Measurements from ENCODE around the gene VKORC1L1. TPM values are rescaled to one million over a fixed set of nuclear protein-coding genes. Genes with fewer than 3 reads are reported as not detected.

The VKORC1L1 gene
- total RNA-seq, 1 experiment from 2014 or later: 36.8 TPM

DNA sequence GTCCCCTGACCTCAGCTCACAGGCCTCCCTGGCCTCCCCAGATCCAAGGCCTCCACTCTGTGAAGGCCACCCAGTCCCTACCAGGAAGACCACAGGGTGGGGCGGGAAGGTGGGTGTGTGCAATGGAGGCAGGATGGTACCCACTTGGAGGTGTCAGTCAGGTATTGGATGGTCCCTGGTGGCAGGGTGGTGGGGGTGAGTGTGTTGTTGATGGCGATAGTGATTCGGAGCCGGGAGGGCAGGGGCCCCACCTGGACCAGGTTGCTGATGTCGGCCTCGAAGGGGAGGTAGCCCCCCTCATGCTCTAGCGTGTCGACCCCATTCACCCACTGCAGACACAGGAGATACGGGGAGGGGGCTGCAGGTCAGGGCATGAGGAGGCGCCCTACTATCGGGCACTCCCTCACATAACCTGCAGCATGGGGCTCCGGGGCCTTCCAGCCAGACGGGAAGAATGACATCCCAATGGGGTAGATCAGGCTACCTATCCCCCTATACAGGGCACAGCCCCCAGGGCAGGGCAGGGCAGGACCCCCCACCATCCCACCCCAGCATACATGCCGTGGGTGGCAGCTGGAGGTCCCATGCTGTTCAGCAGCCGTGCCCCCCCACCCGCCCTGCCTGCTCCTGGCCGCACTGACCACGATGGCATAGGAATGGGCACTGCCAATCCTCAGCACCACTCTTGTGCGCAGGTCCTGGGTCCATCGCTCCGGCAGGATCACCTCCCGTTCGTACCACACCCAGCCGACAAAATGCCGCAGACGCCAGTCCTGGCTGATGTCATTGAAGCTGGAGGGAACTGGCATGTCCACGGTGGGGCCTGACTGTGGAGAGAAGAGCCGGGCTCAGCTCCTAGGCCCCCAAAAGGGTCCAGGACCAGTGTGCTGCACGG is 107.0 kb downstream of the VKORC1L1 start:
- intact Hi-C loops (cut with micrococcal nuclease; ENCODE audit: unreplicated experiment): no loop called here
- no peak for DNase-seq (ENCODE audit: low spot score)
- ChIA-PET POLR2A (ENCODE audit: low non-redundant PET) (no interaction called here), CTCF (no interaction called here)
- Histone ChIP-seq H3K27ac (ENCODE audit: low read depth, low read length, poor library complexity, severe bottlenecking) (no peak overlapping the region), H3K4me3 (ENCODE audit: low read depth, low read length, poor library complexity, severe bottlenecking) (peak overlapping the region; percentile 70), H3K4me1 (ENCODE audit: insufficient read depth, low read length, poor library complexity, severe bottlenecking) (peaks cover 4% of the 10 kb centered on the region), H3K36me3 (ENCODE audit: insufficient read depth, low read length, poor library complexity, severe bottlenecking) (peaks cover 24% of the 10 kb centered on the region), H3K9me3 (ENCODE audit: low read depth, low read length, poor library complexity, severe bottlenecking) (no peaks in the 10 kb centered on the region), H3K27me3 (replicated peaks; ENCODE audit: insufficient read depth, low read depth, low read length, poor library complexity) (no peaks in the 10 kb centered on the region)
- TF ChIP-seq, protein P1, sequence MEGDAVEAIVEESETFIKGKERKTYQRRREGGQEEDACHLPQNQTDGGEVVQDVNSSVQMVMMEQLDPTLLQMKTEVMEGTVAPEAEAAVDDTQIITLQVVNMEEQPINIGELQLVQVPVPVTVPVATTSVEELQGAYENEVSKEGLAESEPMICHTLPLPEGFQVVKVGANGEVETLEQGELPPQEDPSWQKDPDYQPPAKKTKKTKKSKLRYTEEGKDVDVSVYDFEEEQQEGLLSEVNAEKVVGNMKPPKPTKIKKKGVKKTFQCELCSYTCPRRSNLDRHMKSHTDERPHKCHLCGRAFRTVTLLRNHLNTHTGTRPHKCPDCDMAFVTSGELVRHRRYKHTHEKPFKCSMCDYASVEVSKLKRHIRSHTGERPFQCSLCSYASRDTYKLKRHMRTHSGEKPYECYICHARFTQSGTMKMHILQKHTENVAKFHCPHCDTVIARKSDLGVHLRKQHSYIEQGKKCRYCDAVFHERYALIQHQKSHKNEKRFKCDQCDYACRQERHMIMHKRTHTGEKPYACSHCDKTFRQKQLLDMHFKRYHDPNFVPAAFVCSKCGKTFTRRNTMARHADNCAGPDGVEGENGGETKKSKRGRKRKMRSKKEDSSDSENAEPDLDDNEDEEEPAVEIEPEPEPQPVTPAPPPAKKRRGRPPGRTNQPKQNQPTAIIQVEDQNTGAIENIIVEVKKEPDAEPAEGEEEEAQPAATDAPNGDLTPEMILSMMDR (conservative IDR thresholded peaks at IDR 0.05; ENCODE audit: low read depth, low read length): no peak
- no peak for TF ChIP-seq EZH2 (IDR thresholded peaks at IDR 0.05; ENCODE audit: borderline replicate concordance, low read depth, low read length, poor library complexity, severe bottlenecking)
- BruUV-seq (replicated peaks): no TSS peak

DNA sequence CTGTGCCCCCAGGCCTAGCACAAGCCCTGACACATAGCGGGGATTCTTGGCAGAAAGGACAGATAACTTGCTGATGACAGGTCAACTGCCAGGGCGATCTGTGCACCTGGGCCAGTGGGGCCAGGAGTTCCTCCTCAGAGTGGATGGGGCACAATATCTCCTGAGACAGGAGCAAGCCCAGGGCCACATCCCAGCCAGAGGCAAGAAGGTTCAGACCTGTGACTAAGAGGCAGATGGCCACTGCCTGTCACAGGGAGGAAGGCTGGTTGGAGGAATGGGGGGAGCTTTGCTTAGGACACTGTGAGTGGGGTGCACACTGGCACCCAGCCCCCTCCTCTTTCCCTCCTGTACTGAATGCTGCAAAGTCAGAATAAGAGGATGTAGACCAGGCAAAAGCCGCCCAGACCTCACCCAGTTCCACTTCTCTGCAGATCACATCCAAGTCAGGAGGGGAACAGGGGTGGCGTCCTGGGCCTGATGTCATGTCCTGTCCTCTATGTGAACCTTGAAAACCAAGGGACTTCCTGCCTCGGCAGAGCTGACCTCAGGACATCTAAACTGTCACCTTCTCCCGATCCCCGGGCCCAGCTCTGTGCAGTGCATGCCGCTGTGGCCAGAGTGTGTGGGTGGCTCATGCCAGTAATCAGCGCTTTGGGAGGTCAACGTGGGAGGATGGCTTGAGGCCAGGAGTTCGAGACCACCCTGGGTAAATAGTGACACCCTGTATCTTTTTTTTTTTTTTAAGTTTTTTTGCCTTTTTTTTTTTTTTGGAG is 107.8 kb downstream of the VKORC1L1 start:
- H3K36me3 ChIP-seq (ENCODE audit: insufficient read depth, low read length, poor library complexity, severe bottlenecking): peaks cover 19% of the 10 kb centered on the region
- peaks cover 4% of the 10 kb centered on the region for H3K4me1 ChIP-seq (ENCODE audit: insufficient read depth, low read length, poor library complexity, severe bottlenecking)
- peak overlapping the region; percentile 70 for H3K4me3 ChIP-seq (ENCODE audit: low read depth, low read length, poor library complexity, severe bottlenecking)
- BruUV-seq (replicated peaks): no TSS peak
- peak overlapping the region; percentile 89 for H3K27ac ChIP-seq (ENCODE audit: low read depth, low read length, poor library complexity, severe bottlenecking)
- DNase-seq (ENCODE audit: low spot score): no peak
- CTCF ChIA-PET: no interaction called here
- H3K9me3 ChIP-seq (ENCODE audit: low read depth, low read length, poor library complexity, severe bottlenecking): no peaks in the 10 kb centered on the region
- TF ChIP-seq EZH2 (IDR thresholded peaks at IDR 0.05; ENCODE audit: borderline replicate concordance, low read depth, low read length, poor library complexity, severe bottlenecking): no peak
- TF ChIP-seq, protein P1 (conservative IDR thresholded peaks at IDR 0.05; ENCODE audit: low read depth, low read length): no peak
- intact Hi-C loops (cut with micrococcal nuclease; ENCODE audit: unreplicated experiment): no loop called here
- POLR2A ChIA-PET (ENCODE audit: low non-redundant PET): no interaction called here
- no peaks in the 10 kb centered on the region for H3K27me3 ChIP-seq (replicated peaks; ENCODE audit: insufficient read depth, low read depth, low read length, poor library complexity)

DNA sequence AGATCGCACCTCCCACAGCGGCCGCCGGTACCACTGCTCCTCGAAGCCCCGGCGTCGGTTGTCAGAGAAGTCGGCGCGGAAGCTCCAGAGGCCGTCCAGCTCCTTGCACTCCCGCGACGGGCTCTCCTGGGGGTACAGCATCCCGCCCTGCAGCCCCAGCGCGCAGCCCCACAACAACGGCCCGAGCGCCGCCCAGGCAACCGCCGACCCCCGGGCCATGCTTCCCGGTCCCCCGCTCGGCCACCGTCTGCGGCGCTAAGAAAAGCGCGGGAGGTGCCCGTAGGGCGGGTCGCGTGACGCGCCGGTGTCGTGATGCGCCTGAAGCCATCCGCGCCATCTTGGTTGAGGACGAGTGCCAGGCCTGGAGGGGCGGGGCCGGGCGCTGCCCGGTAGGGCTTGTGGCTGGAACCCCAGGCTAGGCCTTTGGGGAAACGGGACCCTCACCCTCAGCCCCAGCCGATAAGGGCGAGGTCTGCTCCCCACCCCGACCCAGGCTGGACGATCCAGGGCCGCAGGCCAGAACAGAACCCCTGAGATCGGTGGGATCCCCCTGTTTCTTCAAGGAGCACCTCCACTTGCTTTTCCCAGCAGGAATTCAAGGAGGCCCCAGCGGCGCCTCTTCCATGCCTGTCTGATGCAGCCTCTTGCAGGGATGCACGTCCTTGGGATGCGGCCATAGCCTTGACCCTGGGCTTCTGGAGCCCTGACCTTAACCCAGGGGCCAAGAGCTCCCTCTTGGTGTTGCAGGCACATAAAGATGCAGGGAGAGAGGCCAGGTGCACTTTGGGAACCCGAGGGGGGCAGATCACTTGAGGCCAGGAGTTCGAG is 109.3 kb downstream of the VKORC1L1 start, which contains the start of gene GUSB:
Gene GUSB, minus strand, starts transcription at position 249 of the 828 bp plus-strand sequence. Its CDS starts 30 bp downstream, at position 219.
- peaks cover 4% of the 10 kb centered on the region for H3K4me1 ChIP-seq (ENCODE audit: insufficient read depth, low read length, poor library complexity, severe bottlenecking)
- intact Hi-C loops (cut with micrococcal nuclease; ENCODE audit: unreplicated experiment): no loop called here
- H3K36me3 ChIP-seq (ENCODE audit: insufficient read depth, low read length, poor library complexity, severe bottlenecking): peaks cover 15% of the 10 kb centered on the region
- H3K27me3 ChIP-seq (replicated peaks; ENCODE audit: insufficient read depth, low read depth, low read length, poor library complexity): no peaks in the 10 kb centered on the region
- no peaks in the 10 kb centered on the region for H3K9me3 ChIP-seq (ENCODE audit: low read depth, low read length, poor library complexity, severe bottlenecking)
- peak; percentile 95 for DNase-seq (ENCODE audit: low spot score)
- H3K27ac ChIP-seq (ENCODE audit: low read depth, low read length, poor library complexity, severe bottlenecking): peak within 1 kb of the TSS; percentile 89
- ChIA-PET CTCF (no interaction called here), POLR2A (ENCODE audit: low non-redundant PET) (no interaction called here)
- no TSS peak for BruUV-seq (replicated peaks)
- TF ChIP-seq, protein P1 (conservative IDR thresholded peaks at IDR 0.05; ENCODE audit: low read depth, low read length): no peak
- no peak for TF ChIP-seq EZH2 (IDR thresholded peaks at IDR 0.05; ENCODE audit: borderline replicate concordance, low read depth, low read length, poor library complexity, severe bottlenecking)
- peak within 1 kb of the TSS; percentile 70 for H3K4me3 ChIP-seq (ENCODE audit: low read depth, low read length, poor library complexity, severe bottlenecking)
